Measurements from ENCODE around the gene BGN.

BGN gene

GRCh38 chrX:153502796-153503195, 8.0 kb downstream of the BGN start:
- DNase-seq (ENCODE audit: low spot score): no peak

GRCh38 chrX:153504445-153505016, 9.8 kb downstream of the BGN start:
- no peak for DNase-seq (ENCODE audit: low spot score)

DNA sequence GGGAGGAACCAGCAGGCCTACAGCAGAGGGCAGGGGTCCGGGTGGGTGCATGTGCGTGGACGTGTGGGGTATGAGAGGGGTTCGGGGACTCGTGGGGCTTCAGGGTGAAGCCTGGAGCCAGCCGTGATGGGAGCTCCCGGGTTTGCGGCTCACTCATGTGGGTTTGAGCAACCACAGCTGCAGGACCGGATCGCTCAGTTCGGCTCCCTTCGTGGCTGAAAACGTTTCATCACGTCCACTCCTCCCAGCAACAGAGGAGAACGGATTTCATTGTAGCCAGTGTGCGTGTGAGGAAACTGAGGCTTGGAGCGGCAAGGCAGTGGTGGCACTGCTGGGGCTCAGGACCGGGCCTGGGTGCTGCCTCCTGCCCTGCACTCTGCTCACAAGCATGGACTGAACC, 10.6 kb downstream of the BGN start:
- no peak for DNase-seq (ENCODE audit: low spot score)

DNA sequence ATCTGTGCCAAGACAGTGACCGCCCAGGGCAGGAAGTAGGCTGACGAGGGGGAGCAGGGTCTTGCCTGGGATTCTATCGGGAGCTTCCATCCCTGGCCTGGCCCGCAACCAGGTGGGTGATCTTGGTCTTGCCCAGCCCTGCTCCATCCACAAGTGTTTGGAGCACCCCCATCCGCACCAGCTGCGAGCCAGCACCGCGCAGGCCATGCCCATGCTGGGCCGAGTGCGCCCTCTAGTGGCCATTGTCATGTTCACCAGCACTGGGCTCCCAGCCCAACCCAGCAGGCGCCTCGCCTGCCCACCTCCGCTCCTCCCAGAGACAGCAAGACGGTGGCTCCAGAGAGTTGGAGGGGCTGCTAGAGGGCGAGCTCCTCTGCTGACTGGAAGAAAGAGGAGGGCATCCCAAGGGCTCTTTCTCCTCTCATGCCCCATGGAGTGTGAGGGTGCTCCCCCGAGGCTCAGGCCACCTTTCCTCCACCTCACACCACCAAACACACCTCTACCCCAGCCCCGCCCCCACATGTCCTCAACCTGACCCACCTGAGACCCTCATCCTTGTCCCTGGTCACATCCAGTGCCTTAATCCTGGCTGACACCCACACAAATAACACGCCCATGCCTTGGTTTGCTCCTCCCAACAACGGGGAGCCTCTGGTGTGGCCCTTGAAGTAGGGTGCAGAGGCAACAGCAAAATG, 12.9 kb downstream of the BGN start:
- peak; percentile 64 for DNase-seq (ENCODE audit: low spot score)

GRCh38 chrX:153509592-153509991, 14.8 kb downstream of the BGN start:
- DNase-seq (ENCODE audit: low spot score): no peak

DNA sequence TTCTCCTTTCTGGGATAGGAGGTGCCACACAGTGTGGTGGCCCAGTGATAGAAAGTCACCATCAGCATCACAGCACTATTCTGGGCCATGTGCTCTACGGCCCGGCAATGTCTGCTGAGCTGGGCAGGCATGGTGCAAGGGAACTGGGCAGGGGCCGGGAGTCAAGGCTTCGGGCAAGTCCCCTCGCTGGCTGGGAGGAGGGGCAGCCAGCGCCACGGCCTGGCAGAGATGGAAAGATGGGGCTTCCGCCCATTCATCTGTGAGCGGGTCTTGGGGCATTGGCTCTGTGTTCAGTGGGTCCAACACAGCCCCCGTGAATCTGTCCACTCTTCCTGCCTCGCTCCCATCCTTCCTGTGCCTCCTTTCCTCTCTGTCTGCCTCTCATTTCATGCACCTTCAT, 15.6 kb downstream of the BGN start:
- DNase-seq (ENCODE audit: low spot score): no peak

GRCh38 chrX:153511784-153512500, 17.2 kb downstream of the BGN start:
- DNase-seq (ENCODE audit: low spot score): no peak

DNA sequence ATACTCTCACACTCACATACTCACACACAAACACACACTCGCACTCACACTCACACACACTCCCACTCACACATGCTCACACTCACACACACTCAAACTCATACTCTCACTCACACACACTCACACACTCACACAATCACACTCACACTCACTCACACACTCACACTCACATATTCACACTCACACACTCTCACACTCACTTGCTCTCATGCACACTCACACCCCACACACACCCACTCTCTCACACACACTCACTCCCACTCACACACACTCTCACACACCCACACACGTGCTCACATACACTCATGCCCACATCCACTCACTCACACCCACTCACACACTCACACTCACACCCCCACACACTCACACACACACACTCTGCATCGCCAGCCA, 17.7 kb downstream of the BGN start:
- DNase-seq (ENCODE audit: low spot score): no peak

DNA sequence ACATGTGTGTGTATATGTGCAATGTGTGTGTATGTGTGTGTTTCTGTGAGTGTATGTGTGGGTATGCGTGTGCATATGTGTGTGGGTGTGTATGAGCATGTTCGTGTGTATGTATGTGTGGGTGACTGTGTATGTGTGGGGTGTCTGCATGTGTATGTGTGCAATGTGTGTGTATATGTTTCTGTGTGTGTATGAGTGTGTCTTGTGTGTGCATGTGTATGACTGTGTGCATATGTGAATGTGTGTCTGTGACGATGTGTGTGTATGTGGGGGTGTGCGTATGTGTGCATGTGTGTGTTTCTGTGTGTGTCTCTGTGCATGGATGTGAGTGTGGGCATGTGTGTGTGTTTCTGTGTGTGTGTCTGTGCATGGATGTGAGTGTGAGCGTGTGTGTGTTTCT, 18.5 kb downstream of the BGN start:
- no peak for DNase-seq (ENCODE audit: low spot score)

DNA sequence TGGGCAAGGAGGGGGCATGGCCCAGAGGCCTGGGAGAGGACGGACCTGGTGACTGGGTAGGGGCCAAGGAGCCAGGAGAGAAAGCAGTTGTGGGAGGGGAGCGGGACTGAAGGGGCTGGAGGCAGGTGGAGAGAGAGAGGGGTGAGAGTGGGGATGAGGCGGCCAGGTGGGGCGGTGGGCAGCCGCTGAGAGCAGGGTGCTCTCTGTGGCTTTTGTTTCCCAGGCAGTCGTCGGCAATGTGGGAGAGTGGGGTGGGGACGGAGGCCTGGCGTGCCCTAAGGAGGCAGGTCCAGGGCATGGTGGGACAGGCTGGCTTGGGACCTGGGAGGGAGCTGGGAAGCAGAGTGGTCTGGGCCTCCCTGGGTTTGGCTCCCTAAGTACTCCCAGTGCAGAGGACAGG, 19.5 kb downstream of the BGN start:
- no peak for DNase-seq (ENCODE audit: low spot score)

DNA sequence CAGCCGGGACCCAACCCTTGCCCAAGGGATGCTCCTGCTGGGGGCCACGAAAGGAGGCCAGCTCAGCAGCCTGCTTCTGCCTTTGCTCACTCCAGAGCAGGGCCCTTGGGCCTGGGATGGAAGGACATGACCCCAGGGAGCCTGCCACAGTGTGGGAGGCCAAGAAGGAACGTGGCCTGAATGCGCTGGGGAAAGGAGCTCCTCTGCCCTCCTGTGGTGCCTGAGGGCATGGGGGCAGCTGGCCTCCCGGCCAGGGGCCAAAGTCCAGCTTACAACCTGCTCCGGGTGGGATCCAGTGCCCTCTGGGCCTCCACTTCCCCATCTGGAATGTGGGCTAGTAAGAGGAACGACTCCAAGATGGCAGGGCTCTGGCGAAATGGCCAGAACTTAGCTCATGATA, 20.7 kb downstream of the BGN start:
- no peak for DNase-seq (ENCODE audit: low spot score)

DNA sequence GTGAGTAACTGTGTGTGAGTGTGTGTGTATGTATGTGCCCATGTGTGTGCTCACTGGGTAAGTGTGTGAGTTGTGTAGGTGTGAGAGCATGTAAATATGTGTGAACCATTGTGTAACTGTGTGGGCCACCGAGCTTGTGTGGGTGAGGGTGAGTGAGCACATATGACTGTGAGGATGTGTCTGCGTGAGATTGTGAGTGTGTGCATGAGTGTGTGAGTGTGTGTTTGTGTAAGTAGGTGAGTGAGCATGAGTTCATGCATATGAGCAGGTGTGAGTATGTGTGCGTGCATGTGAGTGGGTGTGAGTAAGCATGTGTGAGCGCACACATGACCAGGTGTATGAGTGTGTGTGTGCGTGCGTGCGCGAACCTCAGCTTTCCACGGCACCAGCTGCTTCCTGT, 21.3 kb downstream of the BGN start:
- no peak for DNase-seq (ENCODE audit: low spot score)

- no peak for DNase-seq (ENCODE audit: low spot score)
Observed at GRCh38 chrX:153517423-153517822, 22.6 kb downstream of the BGN start, which contains the start of gene ATP2B3. Gene ATP2B3, plus strand, starts transcription at chrX:153517642. Its CDS starts 18,606 bp downstream, at chrX:153536248.

DNA sequence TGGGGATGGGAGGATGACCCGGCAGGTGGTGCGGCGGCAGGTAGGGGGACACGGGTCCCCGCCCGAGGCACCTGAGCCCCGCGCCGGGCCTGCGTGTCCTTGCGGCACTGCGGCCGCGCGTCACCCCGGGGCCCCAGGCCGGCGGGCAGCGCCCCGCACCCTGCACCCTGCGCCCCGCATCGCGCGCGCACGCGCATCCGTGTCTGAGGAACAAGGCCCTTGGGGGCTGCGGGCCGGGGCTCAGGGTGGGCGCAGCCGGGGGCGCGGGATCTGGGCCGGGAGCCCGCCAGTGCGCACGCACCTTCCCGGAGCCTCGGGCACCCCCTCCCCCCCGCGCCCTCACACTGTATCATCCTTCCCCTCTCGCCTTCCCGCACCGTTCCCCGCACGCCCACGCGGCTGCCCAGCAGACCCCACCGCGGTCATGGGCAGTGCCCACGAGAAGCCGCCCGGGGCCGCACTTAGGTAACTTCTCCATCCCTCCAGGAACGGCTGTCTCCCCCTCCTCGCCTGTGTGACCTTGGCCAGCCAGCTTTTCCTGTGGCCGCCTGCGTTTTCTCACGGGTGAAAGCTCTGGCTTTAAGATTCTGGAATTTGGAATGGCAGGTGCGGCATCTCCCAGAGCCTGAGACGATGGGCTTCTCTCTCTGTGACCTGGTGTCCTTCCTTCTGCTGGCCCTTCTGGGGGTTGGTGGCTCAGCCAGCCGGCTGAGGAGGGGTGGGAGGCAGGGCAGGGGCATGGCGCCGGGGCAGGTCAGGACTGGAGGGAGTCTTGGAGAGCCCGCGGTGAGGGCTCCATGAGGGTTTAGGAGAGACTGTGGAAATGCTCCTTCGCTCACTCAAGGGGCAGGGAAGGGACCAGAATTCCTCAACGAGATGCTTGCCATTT, 23.4 kb downstream of the BGN start:
- no peak for DNase-seq (ENCODE audit: low spot score)

DNA sequence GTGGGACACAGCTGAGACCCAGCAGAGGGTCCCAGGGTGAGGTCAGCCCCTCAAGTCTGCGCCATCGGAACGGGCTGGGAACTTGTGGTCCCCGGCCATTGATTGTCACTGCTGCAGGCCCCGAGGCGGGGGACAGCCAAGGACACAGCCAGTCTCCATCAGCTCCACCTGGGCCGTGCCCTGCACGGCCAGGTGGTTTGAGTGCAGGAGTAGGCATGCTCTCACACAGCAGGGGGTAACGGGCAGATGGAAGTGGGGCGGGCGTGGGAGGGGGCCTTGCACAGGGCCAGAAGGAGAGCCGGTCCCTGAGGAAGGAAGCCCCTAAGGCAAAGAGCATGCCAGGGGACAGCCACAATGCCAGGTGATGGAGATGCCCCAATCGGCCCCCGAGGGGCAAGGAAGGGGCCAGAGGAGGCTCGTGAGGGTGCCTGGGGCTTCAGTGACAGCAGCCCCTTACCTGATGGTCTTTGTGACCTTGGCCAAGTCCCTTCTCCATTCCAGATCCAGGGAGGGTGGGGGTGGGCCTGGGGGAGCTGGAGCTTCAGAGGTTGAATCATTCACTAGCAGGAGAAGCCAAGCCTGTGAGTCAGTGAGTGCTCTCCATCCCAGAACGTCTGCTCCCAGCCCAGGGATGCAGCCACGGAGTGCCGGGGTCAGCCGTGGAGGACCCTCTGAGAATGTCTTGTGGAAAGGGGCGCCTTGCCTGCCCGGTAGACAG, 24.9 kb downstream of the BGN start:
- no peak for DNase-seq (ENCODE audit: low spot score)

DNA sequence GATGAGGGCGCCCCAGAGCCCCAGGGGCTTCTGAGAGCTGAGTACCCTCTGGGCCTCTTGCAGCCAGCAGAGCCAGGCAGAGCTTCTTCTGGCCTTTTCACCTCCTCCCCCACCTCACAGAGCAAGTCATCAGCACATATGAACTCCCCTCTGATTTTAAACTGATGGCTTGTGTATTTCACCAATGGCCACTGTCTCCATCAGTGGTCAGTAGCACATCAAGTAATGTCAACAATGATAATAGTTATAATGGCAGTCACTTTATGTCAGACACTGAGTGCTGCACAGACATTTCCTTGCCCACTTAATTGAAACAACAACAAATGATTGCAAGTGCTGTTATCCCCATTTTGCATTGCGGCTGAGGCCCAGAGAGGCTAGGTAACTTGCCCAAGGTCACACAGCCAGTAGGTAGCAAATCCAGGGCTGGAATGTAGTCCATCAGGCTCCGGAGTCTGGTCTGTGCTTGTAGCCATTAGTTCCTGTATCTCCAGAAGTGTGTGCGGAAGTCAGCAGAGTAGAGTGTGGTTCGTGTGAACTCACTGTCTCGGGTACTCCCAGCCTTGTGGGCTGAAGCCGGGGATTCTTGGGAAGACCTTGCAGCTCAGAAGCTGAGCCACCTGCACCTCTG, 25.6 kb downstream of the BGN start:
- no peak for DNase-seq (ENCODE audit: low spot score)

DNA sequence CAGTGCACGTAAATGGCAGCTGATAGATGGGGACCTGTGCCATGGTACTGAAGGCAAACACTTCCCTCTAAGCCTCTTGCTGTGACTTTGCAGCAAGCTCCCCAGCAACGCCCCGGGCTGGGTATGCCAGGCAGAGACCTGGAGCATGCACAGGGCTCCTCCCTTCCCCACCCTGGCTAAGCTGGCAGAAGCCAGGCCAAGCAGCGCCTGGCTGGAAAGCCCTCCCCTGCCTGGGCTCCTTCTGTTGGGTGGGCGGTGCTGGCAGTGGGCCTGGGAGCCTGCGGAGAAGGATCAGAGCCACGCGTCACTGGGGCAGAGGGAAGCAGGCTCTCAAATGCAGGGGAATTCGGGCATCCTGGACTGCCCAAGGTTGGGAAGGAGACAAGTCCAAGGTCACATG, 26.3 kb downstream of the BGN start:
- no peak for DNase-seq (ENCODE audit: low spot score)

GRCh38 chrX:153522259-153522658, 27.5 kb downstream of the BGN start:
- no peak for DNase-seq (ENCODE audit: low spot score)

DNA sequence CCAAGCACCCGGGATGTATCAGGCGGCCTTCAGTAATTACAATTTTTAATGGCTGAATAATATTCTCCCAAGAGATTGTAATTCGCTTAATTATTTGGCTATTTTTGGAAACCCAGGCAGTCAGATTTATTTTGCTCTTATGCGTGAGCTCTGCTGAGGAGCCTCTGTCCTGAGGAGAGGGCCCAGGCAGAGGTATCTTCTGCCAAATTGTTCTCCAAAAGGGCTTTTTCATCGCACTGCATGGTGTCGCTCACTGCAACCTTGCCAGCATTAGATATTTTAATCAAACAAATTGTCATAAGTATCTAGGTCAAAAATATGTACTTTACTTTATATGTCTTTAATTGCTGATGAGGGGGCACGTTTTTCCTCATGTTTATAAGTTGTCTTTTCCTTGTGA, 28.5 kb downstream of the BGN start:
- no peak for DNase-seq (ENCODE audit: low spot score)

GRCh38 chrX:153524234-153524633, 29.5 kb downstream of the BGN start:
- DNase-seq (ENCODE audit: low spot score): no peak

DNA sequence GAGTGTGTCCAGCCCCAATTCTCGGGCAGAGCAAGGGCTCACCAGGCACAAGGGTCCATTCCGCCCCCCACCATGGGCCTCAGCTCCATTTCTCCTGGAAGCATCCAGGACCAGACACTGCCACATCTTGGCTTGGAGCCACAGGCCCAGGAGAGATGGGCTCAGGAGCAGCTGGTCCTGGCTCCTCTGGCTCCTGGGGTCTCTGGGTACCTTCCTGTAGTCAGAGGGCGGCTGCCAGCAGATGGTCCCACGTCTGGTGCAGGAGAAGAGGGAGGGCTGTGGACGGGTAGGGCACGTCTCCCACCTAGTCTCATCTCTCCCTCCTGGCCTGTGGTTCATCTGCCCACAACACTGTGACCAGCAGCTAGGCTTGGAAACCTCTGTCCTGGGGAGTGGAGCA, 30.7 kb downstream of the BGN start:
- DNase-seq (ENCODE audit: low spot score): no peak
